Hematopoietic multipotent progenitor cell treated with erythropoietin and hydrocortisone succinate and interleukin-3 and kit ligand, for 6 days (in vitro differentiated cells): Measurements from ENCODE around the gene SLC9A3.
"Not testable (repeated sequence)": the region's sequence is repeated elsewhere in the genome, so short reads cannot be mapped to it uniquely, and the experiment has no call there.

Experiments
- DNase-seq: peaks from one replicate; pipeline ENCODE4 v3.0.0-alpha.2; 2015

Gene SLC9A3

GRCh38 chr5:523441-524222 is 617 bp downstream of the SLC9A3 start:
- no peak for DNase-seq

GRCh38 chr5:522899-523440 is 1.3 kb downstream of the SLC9A3 start:
- DNase-seq = no peak

DNA sequence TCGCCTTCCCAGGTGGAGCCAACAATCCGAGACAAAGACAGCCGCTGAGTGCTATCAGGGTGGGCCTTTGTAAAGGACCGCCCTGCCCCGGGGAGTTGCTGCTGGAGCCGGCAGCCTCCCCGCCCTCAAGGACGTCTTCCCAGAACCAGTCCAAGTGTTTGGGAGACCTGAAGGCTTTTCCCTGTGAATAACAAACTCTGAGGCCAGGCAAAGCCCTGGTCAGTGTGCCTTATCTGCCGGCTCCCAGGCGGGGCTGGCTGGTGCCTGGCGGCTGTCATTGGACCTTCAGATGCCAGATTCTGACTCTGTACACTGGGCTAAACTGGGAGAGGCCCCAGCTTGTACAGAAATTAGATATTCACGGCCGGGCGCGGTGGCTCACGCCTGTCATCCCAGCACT is 2.1 kb downstream of the SLC9A3 start:
- DNase-seq = no peak

- no peak for DNase-seq
Observed at GRCh38 chr5:521680-522079, 2.6 kb downstream of the SLC9A3 start.

- DNase-seq = no peak
Observed at GRCh38 chr5:520850-521226, 3.4 kb downstream of the SLC9A3 start.

GRCh38 chr5:520196-520849 is 3.9 kb downstream of the SLC9A3 start:
- no peak for DNase-seq

- DNase-seq = no peak
Observed at GRCh38 chr5:518721-519120, 5.5 kb downstream of the SLC9A3 start.

- DNase-seq = no peak
Observed at GRCh38 chr5:517535-518100, 6.6 kb downstream of the SLC9A3 start.

GRCh38 chr5:516980-517379 is 7.3 kb downstream of the SLC9A3 start:
- no peak for DNase-seq

DNA sequence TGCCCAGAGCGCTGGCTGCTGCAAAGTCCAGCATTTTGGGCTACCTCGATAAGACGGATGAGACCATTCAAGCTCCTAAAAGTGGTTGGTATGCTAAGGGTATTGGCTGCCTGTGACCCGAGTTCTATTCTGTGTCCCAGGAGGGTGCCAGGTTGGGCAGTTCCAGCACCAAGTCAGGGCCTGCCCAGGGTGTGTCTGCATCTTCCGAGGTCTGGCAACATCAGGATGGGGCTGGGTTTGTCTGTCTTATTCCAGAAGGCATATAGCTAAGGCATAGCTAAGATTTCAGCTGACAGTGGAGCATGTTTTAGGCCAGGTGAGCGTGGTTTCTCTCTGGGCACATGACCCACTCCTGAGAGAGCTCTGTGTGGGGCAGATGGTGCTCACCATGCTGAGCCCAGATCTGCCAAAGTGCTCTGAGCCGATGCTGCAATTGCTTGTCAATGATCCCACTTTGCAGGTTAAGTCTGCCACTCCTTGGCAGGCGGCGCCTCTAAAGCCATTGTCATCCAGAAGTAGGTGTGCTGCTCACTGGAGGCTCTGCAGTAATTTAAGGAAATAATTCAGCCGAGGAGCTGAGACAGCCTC is 7.8 kb downstream of the SLC9A3 start:
- no peak for DNase-seq

DNA sequence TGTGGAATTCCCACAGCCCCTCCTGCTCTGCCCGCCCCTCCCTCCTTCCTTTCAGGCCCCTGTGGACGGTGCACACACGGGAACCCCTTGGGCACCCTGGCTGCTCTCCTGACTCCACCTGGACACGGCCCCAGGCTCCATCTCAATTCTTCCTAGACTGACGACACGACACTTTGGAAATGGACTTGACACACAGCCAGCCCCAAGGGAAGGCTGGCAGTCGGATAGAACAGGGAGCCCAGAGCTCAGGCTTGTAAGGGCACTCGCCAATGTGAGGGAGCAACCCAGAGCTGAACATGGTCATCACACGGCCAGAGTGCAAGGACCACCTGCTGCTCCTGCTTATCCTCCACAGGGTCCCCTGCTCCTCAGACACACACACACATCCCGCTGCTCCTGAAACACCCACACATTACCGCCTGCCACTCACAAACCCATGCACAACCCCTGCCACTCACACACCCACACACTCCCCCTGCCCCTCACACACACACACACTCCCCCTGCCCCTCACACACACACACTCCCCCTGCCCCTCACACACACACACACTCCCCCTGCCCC is 8.9 kb downstream of the SLC9A3 start:
- no peak for DNase-seq

DNA sequence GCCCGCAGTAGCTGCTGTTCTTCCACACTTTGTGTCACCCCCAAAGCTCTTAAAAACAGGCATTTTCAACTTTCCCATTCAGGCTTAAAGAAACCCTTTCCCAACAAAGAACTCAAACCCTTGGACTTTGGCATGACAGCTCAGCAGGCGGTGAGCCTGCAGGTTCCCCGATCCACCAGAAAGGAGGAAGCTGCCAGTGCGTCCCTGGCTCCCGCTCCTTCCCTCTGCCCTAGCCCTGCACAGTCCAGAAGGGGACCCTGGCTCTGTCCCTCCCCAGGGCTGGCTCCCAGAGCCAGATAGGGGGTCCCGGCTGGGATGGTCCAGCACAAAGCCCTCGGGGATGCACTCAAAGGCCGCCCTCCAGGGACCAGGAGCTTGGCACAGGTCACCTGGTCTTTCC is 9.6 kb downstream of the SLC9A3 start:
- no peak for DNase-seq

GRCh38 chr5:514101-514485 is 10.2 kb downstream of the SLC9A3 start:
- no peak for DNase-seq

- DNase-seq = no peak
Observed at GRCh38 chr5:513216-514100, 10.8 kb downstream of the SLC9A3 start.

DNA sequence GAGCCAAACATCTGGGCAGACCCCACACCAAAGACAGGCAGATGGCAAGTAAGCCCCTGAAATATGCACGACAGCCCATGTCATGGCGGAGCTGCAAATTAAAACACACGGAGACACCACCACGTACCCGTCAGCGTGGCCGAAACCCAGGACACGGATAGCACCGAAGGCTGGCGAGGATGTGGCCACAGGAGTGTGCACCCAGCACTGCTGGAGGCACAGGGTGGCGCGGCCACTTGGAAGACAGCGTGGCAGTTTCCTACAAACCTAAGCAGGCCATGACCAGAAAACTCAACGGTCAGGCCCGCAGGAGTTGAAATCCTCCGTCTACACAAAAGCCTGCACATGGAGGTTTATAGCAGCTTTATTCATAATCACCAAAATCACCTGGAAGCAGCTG is 12.8 kb downstream of the SLC9A3 start:
- no peak for DNase-seq

DNA sequence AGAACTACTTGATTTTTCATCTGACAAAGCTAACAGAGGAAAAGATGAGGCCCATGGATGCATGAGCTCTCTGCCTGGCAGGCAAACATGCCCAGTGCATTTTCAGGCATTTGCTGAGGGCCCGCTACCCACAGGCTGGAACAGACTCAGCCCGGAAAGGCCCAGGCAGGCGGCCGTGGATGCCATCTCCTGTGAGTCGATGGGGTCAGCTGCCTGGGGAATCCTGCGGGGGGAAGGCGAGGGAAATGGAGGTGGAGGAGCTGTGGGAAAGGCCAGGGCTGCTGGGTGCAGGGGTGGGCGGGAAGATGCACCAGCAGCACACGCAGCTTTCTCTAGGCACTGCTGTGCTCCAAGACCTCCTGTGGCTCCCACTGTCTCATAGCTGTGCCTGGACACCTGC is 13.7 kb downstream of the SLC9A3 start:
- no peak for DNase-seq

DNA sequence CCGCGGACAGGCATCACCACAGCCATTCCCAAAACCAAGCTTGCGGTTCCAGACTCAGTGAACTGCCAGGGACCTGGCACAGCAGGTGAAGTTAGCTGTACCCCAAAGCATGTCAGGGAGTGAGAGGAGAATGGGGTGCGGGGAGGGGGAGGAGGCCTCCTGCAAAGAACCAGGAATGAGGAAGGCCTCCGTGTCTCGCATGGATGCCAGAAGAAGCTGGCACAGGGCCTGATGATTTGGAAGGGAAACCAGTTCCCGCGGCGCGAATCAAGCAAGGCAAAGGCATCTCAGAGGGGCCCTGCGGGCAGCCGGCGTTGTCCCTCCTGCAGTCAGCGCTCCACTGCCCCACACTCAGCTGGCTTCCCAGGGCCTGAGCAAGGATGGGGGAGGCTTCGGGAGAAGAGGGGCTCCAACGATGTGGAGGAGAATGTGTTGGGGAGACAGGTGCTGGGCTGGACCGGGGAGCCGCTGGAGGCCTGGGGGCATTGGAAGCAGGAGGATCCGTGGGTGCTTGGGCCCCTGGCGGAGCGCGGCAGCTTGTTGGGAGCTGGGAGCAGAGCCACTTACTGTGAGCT is 14.6 kb downstream of the SLC9A3 start:
- no peak for DNase-seq

GRCh38 chr5:507986-508575 is 16.2 kb downstream of the SLC9A3 start:
- not testable (repeated sequence) for DNase-seq

GRCh38 chr5:505951-506525 is 18.2 kb downstream of the SLC9A3 start:
- no peak for DNase-seq

- DNase-seq = no peak
Observed at GRCh38 chr5:504326-505154, 19.7 kb downstream of the SLC9A3 start.
